NOMO-1 treated with DMSO at 0.1 percent for 48 hours (cell line): ENCODE measurements around the gene TBC1D5.
A peak's percentile ranks its signal among the peaks of the same experiment; 100 is the strongest.
"Not testable (repeated sequence)": the region's sequence is repeated elsewhere in the genome, so short reads cannot be mapped to it uniquely, and the experiment has no call there.

ENCODE experiments used
- DNase-seq: peaks from one replicate; lab custom pipeline; 2025; ENCODE audit not compliant: unreplicated experiment; lab: John Stamatoyannopoulos, UW

Gene TBC1D5

GRCh38 chr3:17648630-17649355, 93.6 kb downstream of the TBC1D5 start:
- not testable (repeated sequence) for DNase-seq

DNA sequence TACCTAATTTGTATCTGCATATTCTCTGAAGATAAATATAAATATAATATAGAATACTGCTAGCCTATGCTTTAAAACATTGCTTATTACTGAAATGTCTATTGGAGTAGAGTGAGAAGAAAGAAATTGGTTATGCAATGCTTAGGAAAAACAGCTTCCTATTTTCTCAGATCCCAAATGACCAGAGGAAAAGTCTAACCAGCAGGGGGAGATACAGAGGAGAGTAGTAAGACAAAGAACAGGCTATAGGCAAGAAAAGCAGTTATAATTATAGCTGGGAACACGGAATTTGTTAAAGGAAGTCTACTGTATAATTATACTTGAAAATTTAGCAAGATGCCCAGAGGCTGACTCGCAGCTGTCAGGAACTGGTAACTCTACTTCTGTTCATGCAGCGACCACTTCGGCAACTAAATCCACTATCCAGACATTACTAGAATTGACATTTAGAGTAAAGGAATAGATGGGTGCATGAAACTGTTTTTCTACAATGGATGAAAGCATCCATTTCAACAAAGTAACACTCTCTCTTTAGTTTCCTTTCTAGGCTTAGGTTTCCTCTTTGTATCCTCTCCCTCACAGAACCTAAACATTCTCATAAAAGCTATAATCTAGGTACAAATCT, 97.2 kb downstream of the TBC1D5 start:
- peak; percentile 51 for DNase-seq

GRCh38 chr3:17643691-17644090, 98.7 kb downstream of the TBC1D5 start:
- no peak for DNase-seq

GRCh38 chr3:17642474-17642873, 100.0 kb downstream of the TBC1D5 start:
- DNase-seq, result no peak

DNA sequence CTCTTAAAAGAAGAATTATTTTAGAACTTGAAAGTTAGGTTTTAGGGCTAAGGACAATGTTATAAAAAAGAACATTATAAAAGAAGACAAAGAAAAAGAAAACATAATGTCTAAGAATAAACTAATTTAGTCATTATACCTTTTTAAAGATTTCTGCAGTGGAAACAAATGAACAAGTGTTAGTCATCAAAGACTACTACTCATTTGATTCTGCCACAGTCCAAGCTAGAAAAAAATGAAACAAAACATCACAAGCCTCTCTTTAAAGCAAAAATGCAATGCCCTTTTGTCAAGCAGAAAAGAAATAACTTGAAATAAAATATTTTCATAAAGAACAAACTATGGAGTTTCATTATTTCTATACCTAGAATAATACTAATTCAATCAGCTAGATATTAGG, 102.0 kb downstream of the TBC1D5 start:
- no peak for DNase-seq

- DNase-seq, result no peak
These were observed 102.7 kb downstream of the TBC1D5 start for GRCh38 chr3:17639765-17640164.

- DNase-seq, result no peak
These were observed 103.2 kb downstream of the TBC1D5 start for GRCh38 chr3:17639257-17639656.

DNA sequence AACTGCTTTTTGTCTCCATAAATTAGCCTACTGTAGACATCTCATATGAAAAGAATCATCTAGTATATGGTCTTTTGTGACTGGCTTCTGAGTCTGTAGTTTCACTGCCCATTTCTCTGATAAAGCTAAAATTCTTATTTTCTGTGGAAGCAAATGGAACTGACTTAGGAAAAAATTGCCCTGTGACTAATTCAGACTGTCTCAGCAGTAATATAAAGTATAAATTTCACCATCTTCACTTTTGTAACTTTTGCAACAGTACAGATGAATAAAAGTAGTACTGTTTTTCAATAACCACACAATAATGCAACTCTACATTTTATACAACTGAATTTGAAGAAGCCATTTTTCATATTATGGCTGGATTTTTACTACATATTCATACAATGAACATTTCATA, 104.1 kb downstream of the TBC1D5 start:
- DNase-seq, result peak; percentile 59

GRCh38 chr3:17635675-17636074, 106.8 kb downstream of the TBC1D5 start:
- not testable (repeated sequence) for DNase-seq

DNA sequence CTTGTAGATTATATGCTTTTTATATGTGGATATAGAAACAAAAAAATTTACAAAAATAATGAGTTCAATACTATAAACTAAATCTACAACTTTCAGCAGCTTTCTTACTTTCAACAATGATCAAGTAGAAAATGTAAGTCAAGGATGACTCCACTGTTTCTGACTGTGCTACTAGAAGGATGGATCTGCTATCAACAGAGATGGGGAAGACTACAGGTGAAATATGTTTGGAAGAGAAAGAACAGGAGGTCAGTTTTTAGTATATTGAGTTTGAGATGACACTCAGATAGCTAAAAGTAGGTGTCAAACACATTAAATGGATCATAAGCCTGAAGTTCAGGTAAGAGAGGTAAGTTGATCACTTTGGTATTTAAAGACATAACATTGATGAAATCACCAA, 107.5 kb downstream of the TBC1D5 start:
- no peak for DNase-seq

GRCh38 chr3:17634201-17634600, 108.2 kb downstream of the TBC1D5 start:
- DNase-seq, result no peak

DNA sequence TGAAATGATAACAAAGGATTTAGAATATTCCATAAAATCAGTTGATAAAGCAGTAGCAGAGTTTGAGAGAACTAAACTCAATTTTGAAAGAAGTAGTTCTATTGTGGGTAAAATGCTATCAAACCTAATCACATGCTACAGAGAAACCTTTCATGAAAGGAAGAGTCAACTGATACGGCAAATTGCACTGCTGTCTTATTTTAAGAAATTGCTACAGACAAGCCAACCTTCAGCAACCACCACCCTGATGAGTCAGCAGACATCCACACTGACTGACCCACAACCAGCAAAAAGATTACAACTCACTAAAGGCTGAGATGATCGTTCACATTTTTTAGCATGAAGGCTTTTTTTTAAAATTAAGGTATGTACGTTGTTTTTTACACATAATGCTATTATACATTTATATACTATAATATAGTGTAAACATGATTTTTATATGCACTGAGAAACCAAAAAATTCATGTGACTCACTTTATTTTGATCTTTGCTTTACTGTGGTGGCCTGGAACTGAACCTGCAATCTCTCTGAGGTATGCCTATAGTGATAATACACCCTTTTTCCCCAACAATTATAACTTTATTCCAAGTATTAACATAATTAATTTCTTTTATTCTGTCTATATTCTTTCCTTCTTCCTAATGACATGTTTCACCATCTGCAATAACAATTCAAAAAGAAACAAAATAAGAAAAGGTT, 109.9 kb downstream of the TBC1D5 start:
- peak; percentile 82 for DNase-seq

DNA sequence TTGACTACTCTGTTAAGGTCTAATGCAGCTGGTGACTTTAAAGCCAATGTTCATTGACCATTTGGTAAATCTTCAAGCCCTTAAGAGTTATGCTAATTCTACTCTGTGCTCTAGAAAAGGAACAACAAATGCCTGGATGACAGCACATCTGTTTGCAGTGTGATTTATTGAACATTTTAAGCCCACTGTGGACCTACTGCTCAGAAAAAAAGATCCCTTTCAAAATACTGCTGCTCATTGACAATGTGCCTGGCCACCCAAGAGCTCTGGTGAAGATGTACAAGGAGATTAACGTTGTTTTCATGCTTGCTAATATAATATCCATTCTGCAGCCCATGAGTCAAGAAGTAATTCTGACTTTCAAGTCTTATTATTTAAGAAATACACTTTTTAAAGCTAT, 110.8 kb downstream of the TBC1D5 start:
- DNase-seq, result no peak

DNA sequence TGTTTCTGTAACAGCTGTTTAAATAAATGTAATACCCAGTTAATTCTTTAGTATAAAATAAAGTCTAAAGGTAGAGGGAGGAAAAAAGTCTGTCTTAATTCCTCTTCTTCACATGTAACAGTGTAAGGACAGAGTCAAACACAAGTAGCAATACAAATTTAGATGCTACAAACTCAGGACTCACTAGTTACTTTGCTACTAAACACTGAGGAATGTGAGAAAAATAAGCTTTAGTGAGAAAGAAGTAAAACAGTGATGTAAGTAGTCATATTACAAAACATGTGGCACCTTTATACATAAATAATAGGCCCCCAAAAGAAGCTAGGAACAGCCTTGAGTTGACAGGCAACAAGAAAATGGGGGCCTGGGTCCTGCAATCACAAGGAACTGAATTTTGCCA, 113.0 kb downstream of the TBC1D5 start:
- no peak for DNase-seq

- peak; percentile 44 for DNase-seq
These were observed 116.0 kb downstream of the TBC1D5 start for GRCh38 chr3:17626395-17626794.

DNA sequence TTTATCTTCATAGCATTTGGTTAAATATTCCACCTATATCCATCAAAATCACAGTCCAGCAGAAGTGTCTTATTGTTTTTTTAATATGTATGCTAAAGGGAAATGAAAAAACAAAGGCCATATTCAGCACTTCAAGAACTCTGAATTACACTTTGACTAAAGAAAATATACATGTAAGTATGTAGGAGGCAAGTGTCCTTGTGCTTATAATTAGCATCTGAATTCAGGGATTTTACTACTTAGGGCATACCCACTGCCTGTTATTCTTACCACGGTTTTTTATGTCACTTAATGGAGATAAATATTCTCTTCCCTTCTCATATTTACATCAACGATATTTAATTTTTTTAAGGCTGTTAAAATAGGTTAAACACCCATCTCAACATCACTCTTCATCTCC, 117.3 kb downstream of the TBC1D5 start:
- no peak for DNase-seq

- DNase-seq, result no peak
These were observed 119.0 kb downstream of the TBC1D5 start for GRCh38 chr3:17623464-17623863.

GRCh38 chr3:17619968-17620367, 122.5 kb downstream of the TBC1D5 start:
- DNase-seq, result no peak

- DNase-seq, result not testable (repeated sequence)
These were observed 129.4 kb downstream of the TBC1D5 start for GRCh38 chr3:17613017-17613416.

- DNase-seq, result no peak
These were observed 134.5 kb downstream of the TBC1D5 start for GRCh38 chr3:17607905-17608304.

DNA sequence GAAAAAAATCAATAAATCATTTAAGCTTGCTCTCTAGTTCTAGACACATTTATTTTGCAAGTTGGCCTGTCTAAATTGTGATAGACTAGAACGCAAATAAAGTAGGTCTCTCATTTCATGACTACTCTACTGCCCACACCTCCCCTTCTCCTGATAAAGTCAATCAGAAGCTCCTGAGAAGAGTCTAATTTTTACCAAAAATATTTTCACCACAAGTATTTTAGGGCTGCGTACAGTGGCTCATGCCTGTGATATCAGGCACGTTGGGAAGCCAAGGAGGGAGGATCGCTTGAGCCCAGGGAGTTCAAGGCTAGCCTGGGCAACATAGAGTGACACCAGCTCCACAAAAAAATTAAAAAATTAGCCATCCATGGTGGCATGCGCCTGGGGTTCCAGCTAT, 136.5 kb downstream of the TBC1D5 start:
- DNase-seq, result no peak

- DNase-seq, result no peak
These were observed 137.4 kb downstream of the TBC1D5 start for GRCh38 chr3:17605032-17605431.
